Fibroblast of lung (primary cell): ENCODE results near the gene RPEL1. TPM values are rescaled to one million over a fixed set of nuclear protein-coding genes. Genes with fewer than 3 reads are reported as not detected.
"Not testable (repeated sequence)": the region's sequence is repeated elsewhere in the genome, so short reads cannot be mapped to it uniquely, and the experiment has no call there.

ENCODE experiments used
- DNase-seq, 2 donors: peaks; one replicate each; pipeline versions ENCODE4 v3.0.0 to v3.0.0-alpha.2; 2010; ENCODE audit warnings: low read depth in 2 of 2
- H2AFZ ChIP-seq: 2 replicates; pipeline ENCODE4 v1.5.1; 2012; ENCODE audit warnings: low read length, control low read depth, inconsistent platforms
- H3K27ac ChIP-seq: 2 replicates; pipeline ENCODE4 v1.5.1; 2011; ENCODE audit warnings: low read length, control low read depth; ENCODE audit not compliant: insufficient read depth
- H3K27me3 ChIP-seq: 2 replicates; pipeline ENCODE4 v1.5.1; 2011; ENCODE audit warnings: mild to moderate bottlenecking, low read length; ENCODE audit not compliant: control insufficient read depth, insufficient read depth
- H3K36me3 ChIP-seq: 2 replicates; pipeline ENCODE4 v1.5.1; 2011; ENCODE audit warnings: low read length; ENCODE audit not compliant: control insufficient read depth, insufficient read depth
- H3K4me1 ChIP-seq: 2 replicates; pipeline ENCODE4 v1.5.1; 2011; ENCODE audit warnings: low read length; ENCODE audit not compliant: control insufficient read depth, insufficient read depth; ENCODE audit errors: extremely low read depth
- H3K4me2 ChIP-seq: 2 replicates; pipeline ENCODE4 v1.5.1; 2011; ENCODE audit warnings: low read length, control low read depth; ENCODE audit not compliant: insufficient read depth; ENCODE audit errors: extremely low read depth
- H3K4me3 ChIP-seq, 4 experiments: fragments of 200-600 bp in 1 of 4; sonication (generic) in 1 of 4; replicated peaks in 1 of 4; 2 replicates each; pipeline ENCODE4 v1.5.1; 2011 to 2016; ENCODE audit warnings: low read length in 4 of 4, low read depth in 3 of 4, mild to moderate bottlenecking in 3 of 4, control low read depth in 2 of 4, inconsistent platforms in 1 of 4, mixed read lengths in 1 of 4; ENCODE audit not compliant: insufficient read depth in 1 of 4; ENCODE audit errors: control extremely low read depth in 1 of 4
- H3K79me2 ChIP-seq: 2 replicates; pipeline ENCODE4 v1.5.1; 2012; ENCODE audit warnings: mild to moderate bottlenecking, low read length, inconsistent platforms; ENCODE audit not compliant: control insufficient read depth, insufficient read depth
- H3K9ac ChIP-seq: 2 replicates; pipeline ENCODE4 v1.5.1; 2011; ENCODE audit warnings: mild to moderate bottlenecking, low read length, control low read depth; ENCODE audit not compliant: insufficient read depth
- H3K9me3 ChIP-seq: 2 replicates; pipeline ENCODE4 v1.5.1; 2012; ENCODE audit warnings: low read depth, low read length; ENCODE audit not compliant: control insufficient read depth, insufficient read depth
- H4K20me1 ChIP-seq: 2 replicates; pipeline ENCODE4 v1.5.1; 2011; ENCODE audit warnings: low read length; ENCODE audit not compliant: control insufficient read depth, insufficient read depth; ENCODE audit errors: extremely low read depth
- EZH2 ChIP-seq: IDR thresholded peaks from 2 replicates; pipeline ENCODE4 v1.5.1; 2012; ENCODE audit warnings: low read length, control low read depth, mild to moderate bottlenecking; ENCODE audit errors: missing control alignments
- polyA plus RNA-seq, 2 donors: library from polyadenylated mRNA; depleted of rRNA in 1 of 2; stranded (reverse) in 1 of 2; unstranded in 1 of 2; fragments of >200 nt; gene quantifications; 2 replicates each; pipeline ENCODE4 v1.2.1, GENCODE V29; 2011 to 2012; ENCODE audit warnings: missing spikeins in 1 of 2
- total RNA-seq: library from RNA; depleted of rRNA; stranded (reverse); fragments of >200 nt; gene quantifications from 2 replicates; pipeline ENCODE4 v1.2.1, GENCODE V29; 2014
- TF ChIP-seq, protein P1 (sequence below), 2 donors: IDR thresholded peaks in 1 of 2; conservative IDR thresholded peaks in 1 of 2; 1 replicate in 1 of 2; 2 replicates in 1 of 2; pipeline ENCODE4 v1.5.1; 2011 to 2012; ENCODE audit warnings: low read length in 2 of 2, control low read depth in 1 of 2, inconsistent platforms in 1 of 2, low read depth in 1 of 2, mild to moderate bottlenecking in 1 of 2

The RPEL1 gene
- total and polyA plus RNA-seq, 2 donors (not counting 1 experiment from before 2014, with no cell fraction given) = 0.17 to 0.18 TPM

DNA sequence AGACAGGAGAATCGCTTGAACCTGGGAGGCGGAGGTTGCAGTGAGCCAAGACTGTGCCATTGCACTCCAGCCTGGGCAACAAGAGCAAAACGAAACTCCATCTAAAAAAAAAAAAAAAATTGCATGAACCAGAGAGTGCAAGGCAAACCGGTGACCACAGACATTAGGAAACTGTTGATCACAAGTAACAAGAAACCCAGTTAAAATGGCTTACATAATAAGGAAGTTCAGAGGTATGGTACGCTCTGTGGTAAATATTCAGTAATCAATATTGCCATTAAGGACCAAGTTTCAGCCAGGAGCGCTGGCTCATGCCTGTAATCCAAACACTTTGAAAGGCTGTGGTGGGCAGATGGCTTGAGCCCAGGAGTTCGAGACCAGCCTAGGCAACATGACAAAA lies 43.4 kb upstream of the RPEL1 start:
- Histone ChIP-seq H3K27me3 (no peaks in the 10 kb centered on the region), H4K20me1 (no peaks in the 10 kb centered on the region), H3K9me3 (no peaks in the 10 kb centered on the region), H3K9ac (no peak overlapping the region), H3K36me3 (no peaks in the 10 kb centered on the region), H3K79me2 (no peaks in the 10 kb centered on the region), H3K4me1 (no peaks in the 10 kb centered on the region), H3K4me2 (no peak overlapping the region), H3K4me3 (no peak overlapping the region), H2AFZ (no peak overlapping the region), H3K27ac (no peak overlapping the region)
- no peak for DNase-seq
- no peak for TF ChIP-seq EZH2
- TF ChIP-seq, protein P1, sequence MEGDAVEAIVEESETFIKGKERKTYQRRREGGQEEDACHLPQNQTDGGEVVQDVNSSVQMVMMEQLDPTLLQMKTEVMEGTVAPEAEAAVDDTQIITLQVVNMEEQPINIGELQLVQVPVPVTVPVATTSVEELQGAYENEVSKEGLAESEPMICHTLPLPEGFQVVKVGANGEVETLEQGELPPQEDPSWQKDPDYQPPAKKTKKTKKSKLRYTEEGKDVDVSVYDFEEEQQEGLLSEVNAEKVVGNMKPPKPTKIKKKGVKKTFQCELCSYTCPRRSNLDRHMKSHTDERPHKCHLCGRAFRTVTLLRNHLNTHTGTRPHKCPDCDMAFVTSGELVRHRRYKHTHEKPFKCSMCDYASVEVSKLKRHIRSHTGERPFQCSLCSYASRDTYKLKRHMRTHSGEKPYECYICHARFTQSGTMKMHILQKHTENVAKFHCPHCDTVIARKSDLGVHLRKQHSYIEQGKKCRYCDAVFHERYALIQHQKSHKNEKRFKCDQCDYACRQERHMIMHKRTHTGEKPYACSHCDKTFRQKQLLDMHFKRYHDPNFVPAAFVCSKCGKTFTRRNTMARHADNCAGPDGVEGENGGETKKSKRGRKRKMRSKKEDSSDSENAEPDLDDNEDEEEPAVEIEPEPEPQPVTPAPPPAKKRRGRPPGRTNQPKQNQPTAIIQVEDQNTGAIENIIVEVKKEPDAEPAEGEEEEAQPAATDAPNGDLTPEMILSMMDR (conservative IDR thresholded peaks at IDR 0.05 in 1 of 2, IDR thresholded peaks at IDR 0.05 in 1 of 2; ENCODE audit: low read depth in 1 of 2, low read length in 2 of 2) = no peak

DNA sequence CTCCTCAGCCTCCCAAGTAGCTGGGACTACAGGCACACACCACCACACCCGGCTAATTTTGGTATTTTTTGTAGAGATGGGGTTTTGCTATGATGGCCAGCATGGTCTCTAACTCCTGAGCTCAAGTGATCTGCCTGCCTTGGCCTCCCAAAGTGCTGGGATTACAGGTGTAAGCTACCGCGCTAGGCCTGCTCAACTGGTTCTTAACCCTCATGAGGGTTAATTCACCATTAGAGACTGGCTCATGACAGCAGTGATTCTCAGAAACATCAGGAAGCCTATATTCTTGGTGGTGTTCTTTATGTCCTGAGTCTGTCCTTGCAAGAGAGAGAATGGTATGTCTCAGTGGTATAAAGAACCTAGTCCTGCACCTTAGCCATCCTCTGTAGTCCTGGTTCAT lies 42.2 kb upstream of the RPEL1 start:
- H3K27me3 ChIP-seq = no peaks in the 10 kb centered on the region
- H4K20me1 ChIP-seq = no peaks in the 10 kb centered on the region
- H3K4me1 ChIP-seq = no peaks in the 10 kb centered on the region
- no peak overlapping the region for H3K27ac ChIP-seq
- H3K79me2 ChIP-seq = no peaks in the 10 kb centered on the region
- H3K36me3 ChIP-seq = no peaks in the 10 kb centered on the region
- H3K9me3 ChIP-seq = no peaks in the 10 kb centered on the region
- H3K4me3 ChIP-seq = no peak overlapping the region
- TF ChIP-seq, protein P1 (conservative IDR thresholded peaks at IDR 0.05 in 1 of 2, IDR thresholded peaks at IDR 0.05 in 1 of 2; ENCODE audit: low read depth in 1 of 2, low read length in 2 of 2) = no peak
- TF ChIP-seq EZH2 = no peak
- DNase-seq = no peak
- H3K9ac ChIP-seq = no peak overlapping the region
- H3K4me2 ChIP-seq = no peak overlapping the region
- H2AFZ ChIP-seq = no peak overlapping the region

DNA sequence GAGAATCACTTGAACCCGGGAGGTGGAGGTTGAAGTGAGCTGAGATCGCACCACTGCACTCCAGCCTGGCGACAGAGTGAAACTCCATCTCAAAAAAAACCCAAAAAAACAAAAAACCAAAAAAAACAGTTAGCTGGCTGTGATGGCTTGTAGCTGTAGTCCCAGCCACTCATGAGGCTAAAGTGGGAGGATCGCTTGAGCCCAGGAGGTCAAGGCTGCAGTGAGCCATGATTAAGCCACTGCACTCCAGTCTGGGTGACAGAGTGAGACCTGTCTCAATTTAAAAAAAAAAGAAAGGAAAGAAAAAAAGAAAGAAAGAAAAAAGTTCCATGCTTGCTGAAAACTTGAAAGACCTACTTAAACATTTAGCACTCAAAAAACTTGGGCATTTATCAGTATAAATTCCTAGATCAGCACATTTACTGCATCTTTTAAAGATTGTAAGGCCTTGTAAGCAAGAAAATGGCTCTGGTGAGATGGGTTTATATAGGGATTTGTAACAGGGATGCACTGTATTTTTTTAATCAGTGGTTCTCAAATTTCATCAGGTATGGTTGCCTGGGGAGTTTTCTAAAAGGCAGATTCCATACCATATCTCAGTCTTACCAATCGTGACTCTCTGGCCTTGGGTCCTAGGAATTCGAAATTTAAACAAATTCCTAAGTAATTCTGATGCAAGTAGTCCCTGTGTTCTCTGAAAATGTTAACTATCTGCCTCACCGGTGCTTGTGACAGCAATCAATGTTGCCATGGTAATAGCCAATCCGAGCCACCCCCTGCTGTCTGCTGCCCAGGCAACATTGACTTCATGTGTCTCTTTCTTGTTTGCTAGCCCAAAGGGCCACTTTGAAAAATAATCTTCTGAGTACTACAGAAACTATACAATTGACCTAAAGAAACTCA lies 41.1 kb upstream of the RPEL1 start:
- H3K27me3 ChIP-seq = no peaks in the 10 kb centered on the region

DNA sequence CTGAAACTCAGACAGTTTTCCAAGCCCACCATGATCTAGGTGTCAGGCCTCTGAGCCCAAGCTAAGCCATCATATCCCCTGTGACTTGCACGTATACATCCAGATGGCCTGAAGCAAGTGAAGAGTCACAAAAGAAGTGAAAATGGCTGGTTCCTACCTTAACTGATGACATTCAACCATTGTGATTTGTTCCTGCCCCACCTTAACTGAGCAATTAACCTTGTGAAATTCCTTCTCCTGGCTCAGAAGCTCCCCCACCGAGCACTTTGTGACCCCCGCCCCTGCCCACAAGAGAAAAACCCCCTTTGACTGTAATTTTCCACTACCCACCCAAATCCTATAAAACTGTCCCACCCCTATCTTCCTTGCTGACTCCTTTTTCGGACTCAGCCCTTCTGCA lies 40.3 kb upstream of the RPEL1 start:
- not testable (repeated sequence) for H3K9me3 ChIP-seq, H3K79me2 ChIP-seq, H3K36me3 ChIP-seq, H4K20me1 ChIP-seq, H3K27me3 ChIP-seq, H3K4me1 ChIP-seq, DNase-seq, H3K9ac ChIP-seq, H3K27ac ChIP-seq, H3K4me2 ChIP-seq, H3K4me3 ChIP-seq, H2AFZ ChIP-seq

More for the DNA sequence above, 41.1 kb upstream of the RPEL1 start:
- no peak for DNase-seq
- Histone ChIP-seq H3K9ac (no peak overlapping the region), H3K36me3 (no peaks in the 10 kb centered on the region), H3K9me3 (no peaks in the 10 kb centered on the region), H3K4me2 (no peak overlapping the region), H3K4me3 (no peak overlapping the region), H4K20me1 (no peaks in the 10 kb centered on the region), H2AFZ (no peak overlapping the region), H3K27ac (no peak overlapping the region), H3K4me1 (no peaks in the 10 kb centered on the region), H3K79me2 (no peaks in the 10 kb centered on the region)
- TF ChIP-seq, protein P1 (conservative IDR thresholded peaks at IDR 0.05 in 1 of 2, IDR thresholded peaks at IDR 0.05 in 1 of 2; ENCODE audit: low read depth in 1 of 2, low read length in 2 of 2) = no peak
- no peak for TF ChIP-seq EZH2
